GM12878 (cell line): ENCODE measurements around the gene DPYSL4. TPM values are rescaled to one million over a fixed set of nuclear protein-coding genes. Genes with fewer than 3 reads are reported as not detected.

Experiments used
- ATAC-seq: fragments of 200-7000 bp; cut with Tn5 transposase; 3 replicates; pipeline ENCODE4 v1.9.1; 2020; ENCODE audit warnings: mild to moderate bottlenecking, moderate library complexity
- BruUV-seq: library from RNA; stranded (reverse); fragments of 400-500 nt; replicated peaks from 2 replicates; lab custom pipeline; 2021; lab: Mats Ljungman, UMichigan
- CTCF ChIA-PET: fragments of 300-600 bp; sonication (Branson Sonifier 250); formaldehyde crosslinking; extraction: SDS; loops from one replicate; lab custom pipeline; 2021; ENCODE audit warnings: inconsistent platforms; lab: Yijun Ruan, JAX
- POLR2A ChIA-PET: fragments of 350-600 bp; formaldehyde crosslinking; extraction: SDS; loops from one replicate; lab custom pipeline; 2021; ENCODE audit warnings: inconsistent platforms; lab: Charles Lee
- RAD21 ChIA-PET: fragments of 300-600 bp; sonication (Branson Sonifier 250); formaldehyde crosslinking; loops from one replicate; lab custom pipeline; 2023; ENCODE audit warnings: antibody characterized with exemption; ENCODE audit not compliant: unreplicated experiment; lab: Charles Lee
- SMC1A ChIA-PET: fragments of 300-600 bp; sonication (Branson Sonifier 250); formaldehyde crosslinking; loops from one replicate; lab custom pipeline; 2023; ENCODE audit not compliant: unreplicated experiment, uncharacterized antibody; lab: Charles Lee
- DNase-seq: peaks from one replicate; pipeline ENCODE4 v3.0.0-alpha.2; 2011; ENCODE audit warnings: low read depth, low spot score
- FAIRE-seq: peaks from 3 replicates; lab custom pipeline; 2011; peaks lifted over from hg19 to GRCh38; lab: Jason Lieb, UNC
- H2AFZ ChIP-seq: 2 replicates; pipeline ENCODE4 v1.6.0; 2011; ENCODE audit warnings: low read depth, low read length, control low read depth; ENCODE audit not compliant: control insufficient read depth
- H3K27ac ChIP-seq: 2 replicates; pipeline ENCODE4 v1.5.1; 2011; ENCODE audit warnings: control low read depth; ENCODE audit not compliant: control insufficient read depth, insufficient read depth
- H3K27me3 ChIP-seq, 2 experiments: replicated peaks in 1 of 2; 2 replicates each; pipeline versions ENCODE4 v1.6.0 to v1.6.1; 2011; ENCODE audit warnings: low read length in 1 of 2; ENCODE audit not compliant: control insufficient read depth in 2 of 2, insufficient read depth in 2 of 2
- H3K36me3 ChIP-seq, 2 experiments: 2 replicates each; pipeline ENCODE4 v1.5.1; 2011; ENCODE audit warnings: low read length in 1 of 2; ENCODE audit not compliant: control insufficient read depth in 2 of 2, insufficient read depth in 2 of 2
- H3K4me1 ChIP-seq: 2 replicates; pipeline ENCODE4 v1.6.1; 2011; ENCODE audit warnings: mild to moderate bottlenecking, low read length, moderate library complexity, mixed read lengths; ENCODE audit not compliant: control insufficient read depth, insufficient read depth
- H3K4me2 ChIP-seq: 2 replicates; pipeline ENCODE4 v1.6.0; 2011; ENCODE audit warnings: control low read depth; ENCODE audit not compliant: control insufficient read depth, insufficient read depth
- H3K4me3 ChIP-seq: fragments of 200-600 bp; sonication (generic); 2 replicates; pipeline ENCODE4 v1.5.1; 2016
- H3K79me2 ChIP-seq: 2 replicates; pipeline ENCODE4 v1.6.0; 2011; ENCODE audit warnings: low read length; ENCODE audit not compliant: control insufficient read depth, insufficient read depth
- H3K9ac ChIP-seq: 2 replicates; pipeline ENCODE4 v1.8.0; 2011; ENCODE audit warnings: low read length, control low read depth, mixed read lengths; ENCODE audit not compliant: control insufficient read depth, insufficient read depth
- H3K9me3 ChIP-seq: replicated peaks from 3 replicates; pipeline ENCODE4 v1.5.1; 2011; ENCODE audit warnings: mild to moderate bottlenecking, low read length; ENCODE audit not compliant: control insufficient read depth, insufficient read depth
- H4K20me1 ChIP-seq: 2 replicates; pipeline ENCODE4 v1.6.0; 2011; ENCODE audit not compliant: control insufficient read depth, insufficient read depth
- ASH2L ChIP-seq: fragments of 300-600, 200-600 bp; sonication (generic); IDR thresholded peaks from 2 replicates; pipeline ENCODE4 v1.6.1; 2017; ENCODE audit warnings: low read depth, mild to moderate bottlenecking, borderline replicate concordance
- ATF7 ChIP-seq: fragments of 450-650 bp; IDR thresholded peaks from 2 replicates; pipeline ENCODE4 v1.6.1; 2016; ENCODE audit warnings: low read depth, mild to moderate bottlenecking
- BHLHE40 ChIP-seq, 2 experiments: fragments of 450-650 bp in 1 of 2; IDR thresholded peaks; 2 replicates each; pipeline ENCODE4 v1.6.1; 2011 to 2017; ENCODE audit warnings: low read depth in 2 of 2, borderline replicate concordance in 1 of 2, improper control_type of control experiment in 1 of 2, low read length in 1 of 2, mild to moderate bottlenecking in 1 of 2
- CHD4 ChIP-seq: fragments of 200-600 bp; sonication (generic); IDR thresholded peaks from 2 replicates; pipeline ENCODE4 v1.6.1; 2016; ENCODE audit warnings: mild to moderate bottlenecking
- JUNB ChIP-seq: IDR thresholded peaks from 2 replicates; pipeline ENCODE4 v1.6.1; 2016; ENCODE audit warnings: antibody characterized with exemption, mild to moderate bottlenecking
- NR2F1 ChIP-seq: fragments of 450-650 bp; conservative IDR thresholded peaks from 2 replicates; pipeline ENCODE4 v1.6.1; 2017; ENCODE audit warnings: mild to moderate bottlenecking
- RCOR1 ChIP-seq: conservative IDR thresholded peaks from 2 replicates; pipeline ENCODE4 v1.6.1; 2012; ENCODE audit warnings: low read depth, low read length, improper control_type of control experiment
- SMARCA5 ChIP-seq: fragments of 450-650 bp; IDR thresholded peaks from 2 replicates; pipeline ENCODE4 v1.6.1; 2017; ENCODE audit warnings: mild to moderate bottlenecking
- SPI1 ChIP-seq: IDR thresholded peaks from 2 replicates; pipeline ENCODE4 v1.6.1; 2011; ENCODE audit warnings: low read depth, mild to moderate bottlenecking, low read length, moderate library complexity, borderline replicate concordance; ENCODE audit not compliant: insufficient read depth
- ZNF207 ChIP-seq: fragments of 450-650 bp; IDR thresholded peaks from 2 replicates; pipeline ENCODE4 v1.6.1; 2014; ENCODE audit warnings: antibody characterized with exemption, mild to moderate bottlenecking, borderline replicate concordance
- WGBS: methylation state at CpG from one replicate; pipeline ENCODE4 v1.1.6; 2016; ENCODE audit warnings: low lambda C conversion rate; ENCODE audit not compliant: insufficient replicate concordance, insufficient coverage; ENCODE audit errors: missing lambda C conversion rate; 5-methylcytosine and 5-hydroxymethylcytosine counted together
- in situ Hi-C: fragments of 300-500 bp; cut with MboI; formaldehyde crosslinking; loops from 9 replicates; pipeline ENCODE4 v1.14.3; 2018; ENCODE audit warnings: mixed read lengths
- intact Hi-C: fragments of 100-400 bp; cut with micrococcal nuclease; formaldehyde crosslinking; loops from one replicate; pipeline ENCODE4 v1.14.2; 2022; ENCODE audit not compliant: unreplicated experiment
- polyA plus RNA-seq, 11 experiments: library from polyadenylated mRNA; depleted of rRNA in 4 of 11; unstranded in 6 of 11; stranded (reverse) in 5 of 11; fragments of >200 nt; fragmentation: Nextera tagmentation in 4 of 11; fragmentation: Illumina TruSeq in 1 of 11; extraction: Ambion mirVana in 4 of 11; extraction: Trizol in 1 of 11; gene quantifications; 1 replicate in 1 of 11; 2 replicates in 10 of 11; pipeline versions ENCODE4 v1.2.1 to v1.2.3, GENCODE V29; 2011 to 2016; ENCODE audit warnings: inconsistent platforms in 2 of 11, missing spikeins in 2 of 11, low read depth in 1 of 11
- total RNA-seq, 4 experiments: library from RNA; depleted of rRNA in 3 of 4; stranded (reverse); fragments of >200 nt in 3 of 4; fragmentation: Illumina TruSeq in 1 of 4; extraction: Trizol in 1 of 4; gene quantifications; 2 replicates each; pipeline versions ENCODE4 v1.2.1 to v1.2.3, GENCODE V29; 2013 to 2021
- TF ChIP-seq, protein P1 (sequence below): fragments of 450-650 bp; IDR thresholded peaks from 2 replicates; pipeline ENCODE4 v1.6.1; 2018; ENCODE audit warnings: borderline replicate concordance, mild to moderate bottlenecking; ENCODE audit not compliant: partially characterized antibody
- TF ChIP-seq, protein P2 (sequence below): IDR thresholded peaks from 2 replicates; pipeline ENCODE4 v1.6.1; 2011; ENCODE audit warnings: borderline replicate concordance, low read depth, mild to moderate bottlenecking, moderate library complexity, low read length; ENCODE audit not compliant: insufficient read depth, poor library complexity, severe bottlenecking
- TF ChIP-seq, protein P3 (sequence below): IDR thresholded peaks from 2 replicates; pipeline ENCODE4 v1.6.1; 2012; ENCODE audit warnings: low read depth, low read length, improper control_type of control experiment
- TF ChIP-seq, protein P4 (sequence below): IDR thresholded peaks from 2 replicates; pipeline ENCODE4 v1.6.1; 2012; ENCODE audit warnings: mild to moderate bottlenecking, low read depth, low read length

DPYSL4 gene
- total and polyA plus RNA-seq, 10 of the 15 experiments (the other 5 are each of a cell fraction or from before 2014, with no cell fraction given) = 0.10 to 0.21 TPM; not detected in 8

DNA sequence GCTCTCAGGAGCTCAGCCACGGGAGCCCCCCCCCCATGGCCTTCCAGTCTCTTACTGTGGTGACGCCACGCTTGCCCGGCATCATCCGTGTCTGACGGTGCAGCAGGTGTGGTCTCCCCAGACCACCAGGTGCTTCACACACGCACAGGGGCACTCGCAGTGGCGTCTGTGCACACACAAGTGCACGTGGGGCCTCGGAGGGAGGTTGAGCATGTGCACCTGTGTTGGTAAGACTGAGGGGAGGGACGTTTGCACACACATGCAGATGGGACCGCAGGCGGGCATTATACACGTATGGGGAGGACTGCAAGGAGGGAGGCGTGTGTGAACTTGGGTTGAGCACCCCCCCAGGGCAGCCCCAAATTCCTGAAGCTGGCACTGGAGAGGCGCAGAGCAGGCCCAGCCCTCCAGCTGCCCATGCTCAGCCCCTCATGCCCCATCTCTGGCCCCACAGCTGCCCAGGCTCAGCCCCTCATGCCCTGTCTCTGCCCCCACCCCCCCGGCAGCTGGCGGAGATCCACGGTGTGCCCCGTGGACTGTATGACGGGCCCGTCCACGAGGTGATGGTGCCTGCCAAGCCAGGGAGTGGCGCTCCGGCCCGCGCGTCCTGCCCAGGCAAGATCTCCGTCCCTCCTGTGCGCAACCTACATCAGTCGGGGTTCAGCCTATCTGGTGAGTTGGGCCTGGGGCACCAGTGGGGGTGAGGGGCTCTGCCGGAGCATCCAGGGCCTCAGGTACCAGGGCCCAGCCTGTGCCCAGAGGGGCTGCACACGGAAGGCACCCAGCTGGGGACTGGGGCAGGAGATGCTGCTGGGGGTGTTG is 16.7 kb downstream of the DPYSL4 start:
- intact Hi-C loops (no loop called here), in situ Hi-C loops (no loop called here)
- RAD21 ChIA-PET = no interaction called here
- Histone ChIP-seq H3K9me3 (no peaks in the 10 kb centered on the region), H3K27me3 (no peaks in the 10 kb centered on the region), H3K79me2 (no peaks in the 10 kb centered on the region), H3K36me3 (no peaks in the 10 kb centered on the region), H4K20me1 (no peaks in the 10 kb centered on the region), H3K4me1 (no peaks in the 10 kb centered on the region), H3K27ac (no peak overlapping the region), H2AFZ (no peak overlapping the region), H3K9ac (no peak overlapping the region), H3K4me3 (no peak overlapping the region), H3K4me2 (no peak overlapping the region)
- TF ChIP-seq, protein P1, sequence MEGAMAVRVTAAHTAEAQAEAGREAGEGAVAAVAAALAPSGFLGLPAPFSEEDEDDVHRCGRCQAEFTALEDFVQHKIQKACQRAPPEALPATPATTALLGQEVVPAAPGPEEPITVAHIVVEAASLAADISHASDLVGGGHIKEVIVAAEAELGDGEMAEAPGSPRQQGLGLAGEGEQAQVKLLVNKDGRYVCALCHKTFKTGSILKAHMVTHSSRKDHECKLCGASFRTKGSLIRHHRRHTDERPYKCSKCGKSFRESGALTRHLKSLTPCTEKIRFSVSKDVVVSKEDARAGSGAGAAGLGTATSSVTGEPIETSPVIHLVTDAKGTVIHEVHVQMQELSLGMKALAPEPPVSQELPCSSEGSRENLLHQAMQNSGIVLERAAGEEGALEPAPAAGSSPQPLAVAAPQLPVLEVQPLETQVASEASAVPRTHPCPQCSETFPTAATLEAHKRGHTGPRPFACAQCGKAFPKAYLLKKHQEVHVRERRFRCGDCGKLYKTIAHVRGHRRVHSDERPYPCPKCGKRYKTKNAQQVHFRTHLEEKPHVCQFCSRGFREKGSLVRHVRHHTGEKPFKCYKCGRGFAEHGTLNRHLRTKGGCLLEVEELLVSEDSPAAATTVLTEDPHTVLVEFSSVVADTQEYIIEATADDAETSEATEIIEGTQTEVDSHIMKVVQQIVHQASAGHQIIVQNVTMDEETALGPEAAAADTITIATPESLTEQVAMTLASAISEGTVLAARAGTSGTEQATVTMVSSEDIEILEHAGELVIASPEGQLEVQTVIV = no peak
- TF ChIP-seq NR2F1 = no peak
- no peak for TF ChIP-seq RCOR1
- TF ChIP-seq, protein P2, sequence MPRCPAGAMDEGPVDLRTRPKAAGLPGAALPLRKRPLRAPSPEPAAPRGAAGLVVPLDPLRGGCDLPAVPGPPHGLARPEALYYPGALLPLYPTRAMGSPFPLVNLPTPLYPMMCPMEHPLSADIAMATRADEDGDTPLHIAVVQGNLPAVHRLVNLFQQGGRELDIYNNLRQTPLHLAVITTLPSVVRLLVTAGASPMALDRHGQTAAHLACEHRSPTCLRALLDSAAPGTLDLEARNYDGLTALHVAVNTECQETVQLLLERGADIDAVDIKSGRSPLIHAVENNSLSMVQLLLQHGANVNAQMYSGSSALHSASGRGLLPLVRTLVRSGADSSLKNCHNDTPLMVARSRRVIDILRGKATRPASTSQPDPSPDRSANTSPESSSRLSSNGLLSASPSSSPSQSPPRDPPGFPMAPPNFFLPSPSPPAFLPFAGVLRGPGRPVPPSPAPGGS = no peak
- no peak for TF ChIP-seq SPI1
- TF ChIP-seq ATF7 = no peak
- TF ChIP-seq, protein P3, sequence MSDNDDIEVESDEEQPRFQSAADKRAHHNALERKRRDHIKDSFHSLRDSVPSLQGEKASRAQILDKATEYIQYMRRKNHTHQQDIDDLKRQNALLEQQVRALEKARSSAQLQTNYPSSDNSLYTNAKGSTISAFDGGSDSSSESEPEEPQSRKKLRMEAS = no peak
- TF ChIP-seq, protein P4, sequence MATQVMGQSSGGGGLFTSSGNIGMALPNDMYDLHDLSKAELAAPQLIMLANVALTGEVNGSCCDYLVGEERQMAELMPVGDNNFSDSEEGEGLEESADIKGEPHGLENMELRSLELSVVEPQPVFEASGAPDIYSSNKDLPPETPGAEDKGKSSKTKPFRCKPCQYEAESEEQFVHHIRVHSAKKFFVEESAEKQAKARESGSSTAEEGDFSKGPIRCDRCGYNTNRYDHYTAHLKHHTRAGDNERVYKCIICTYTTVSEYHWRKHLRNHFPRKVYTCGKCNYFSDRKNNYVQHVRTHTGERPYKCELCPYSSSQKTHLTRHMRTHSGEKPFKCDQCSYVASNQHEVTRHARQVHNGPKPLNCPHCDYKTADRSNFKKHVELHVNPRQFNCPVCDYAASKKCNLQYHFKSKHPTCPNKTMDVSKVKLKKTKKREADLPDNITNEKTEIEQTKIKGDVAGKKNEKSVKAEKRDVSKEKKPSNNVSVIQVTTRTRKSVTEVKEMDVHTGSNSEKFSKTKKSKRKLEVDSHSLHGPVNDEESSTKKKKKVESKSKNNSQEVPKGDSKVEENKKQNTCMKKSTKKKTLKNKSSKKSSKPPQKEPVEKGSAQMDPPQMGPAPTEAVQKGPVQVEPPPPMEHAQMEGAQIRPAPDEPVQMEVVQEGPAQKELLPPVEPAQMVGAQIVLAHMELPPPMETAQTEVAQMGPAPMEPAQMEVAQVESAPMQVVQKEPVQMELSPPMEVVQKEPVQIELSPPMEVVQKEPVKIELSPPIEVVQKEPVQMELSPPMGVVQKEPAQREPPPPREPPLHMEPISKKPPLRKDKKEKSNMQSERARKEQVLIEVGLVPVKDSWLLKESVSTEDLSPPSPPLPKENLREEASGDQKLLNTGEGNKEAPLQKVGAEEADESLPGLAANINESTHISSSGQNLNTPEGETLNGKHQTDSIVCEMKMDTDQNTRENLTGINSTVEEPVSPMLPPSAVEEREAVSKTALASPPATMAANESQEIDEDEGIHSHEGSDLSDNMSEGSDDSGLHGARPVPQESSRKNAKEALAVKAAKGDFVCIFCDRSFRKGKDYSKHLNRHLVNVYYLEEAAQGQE = no peak
- no peak for TF ChIP-seq ZNF207
- no peak for TF ChIP-seq ASH2L
- no peak for TF ChIP-seq JUNB
- no peak for TF ChIP-seq SMARCA5
- no peak for TF ChIP-seq CHD4
- no peak for TF ChIP-seq BHLHE40 (IDR thresholded peaks at IDR 0.05; ENCODE audit: borderline replicate concordance in 1 of 2, low read depth in 2 of 2, low read length in 1 of 2)
- SMC1A ChIA-PET = no interaction called here
- CTCF ChIA-PET = no interaction called here
- no peak for ATAC-seq
- DNase-seq = no peak
- POLR2A ChIA-PET = no interaction called here
- no TSS peak for BruUV-seq
- WGBS = 61% methylated on average over 29 of the region's 34 CpGs
- FAIRE-seq = no peak
